ENCODE results near the gene ACTL6B. TPM values are rescaled to one million over a fixed set of nuclear protein-coding genes. Genes with fewer than 3 reads are reported as not detected.

The ACTL6B gene
- polyA plus RNA-seq, 1 donor from 2014 or later = 339 TPM

DNA sequence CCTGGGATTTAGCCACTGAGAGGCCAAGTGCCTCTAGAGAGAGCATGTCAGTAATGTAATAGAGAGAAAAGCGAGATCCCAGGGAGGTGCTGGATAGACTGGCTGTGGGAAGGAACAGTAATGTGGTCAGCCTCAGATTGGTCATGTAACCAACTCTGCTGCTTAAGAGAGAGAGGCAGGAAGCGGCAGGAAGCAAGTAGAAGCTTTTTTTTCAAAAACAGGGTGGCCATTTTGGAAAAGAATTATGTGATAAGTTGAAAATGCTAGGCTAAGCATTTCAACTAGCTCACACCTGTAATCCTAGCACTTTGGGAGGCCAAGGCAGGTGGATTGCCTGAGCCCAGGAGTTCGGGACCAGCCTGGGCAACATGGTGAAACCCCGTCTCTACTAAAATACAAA is 57.8 kb downstream of the ACTL6B start:
- H3K9me3 ChIP-seq (ENCODE audit: low read length) = no peaks in the 10 kb centered on the region

DNA sequence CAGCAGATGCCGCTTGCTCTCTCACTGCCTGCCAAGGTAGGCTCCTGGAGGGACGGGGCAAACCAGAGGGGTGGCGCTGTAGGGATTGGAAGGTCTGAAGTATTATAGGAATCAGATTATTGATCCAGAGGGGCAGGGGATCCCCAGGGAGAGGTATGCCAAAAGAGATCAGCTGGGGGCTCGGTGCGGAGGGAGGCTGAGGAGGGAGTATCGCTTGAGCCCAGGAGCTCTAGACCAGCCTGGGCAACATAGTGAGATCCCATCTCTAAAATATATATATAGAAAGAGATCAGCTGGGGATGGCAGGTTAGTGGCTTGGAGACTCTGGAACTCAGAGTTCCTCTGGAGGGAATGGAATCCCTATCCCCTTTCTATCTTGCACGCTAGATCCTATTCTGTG is 61.1 kb downstream of the ACTL6B start:
- H3K36me3 ChIP-seq (ENCODE audit: insufficient read depth, low read length) = no peaks in the 10 kb centered on the region
- H3K79me2 ChIP-seq (replicated peaks; ENCODE audit: insufficient read depth, low read length) = no peaks in the 10 kb centered on the region
- no peaks in the 10 kb centered on the region for H3K9me3 ChIP-seq (ENCODE audit: low read length)
- no peak overlapping the region for H3K4me3 ChIP-seq (ENCODE audit: low read length)
- no peaks in the 10 kb centered on the region for H3K27me3 ChIP-seq (ENCODE audit: insufficient read depth, low read depth, low read length)
- no peak overlapping the region for H3K27ac ChIP-seq (ENCODE audit: low read length)
- no peak overlapping the region for H3K9ac ChIP-seq (ENCODE audit: low read length)
- TF ChIP-seq, protein P1, sequence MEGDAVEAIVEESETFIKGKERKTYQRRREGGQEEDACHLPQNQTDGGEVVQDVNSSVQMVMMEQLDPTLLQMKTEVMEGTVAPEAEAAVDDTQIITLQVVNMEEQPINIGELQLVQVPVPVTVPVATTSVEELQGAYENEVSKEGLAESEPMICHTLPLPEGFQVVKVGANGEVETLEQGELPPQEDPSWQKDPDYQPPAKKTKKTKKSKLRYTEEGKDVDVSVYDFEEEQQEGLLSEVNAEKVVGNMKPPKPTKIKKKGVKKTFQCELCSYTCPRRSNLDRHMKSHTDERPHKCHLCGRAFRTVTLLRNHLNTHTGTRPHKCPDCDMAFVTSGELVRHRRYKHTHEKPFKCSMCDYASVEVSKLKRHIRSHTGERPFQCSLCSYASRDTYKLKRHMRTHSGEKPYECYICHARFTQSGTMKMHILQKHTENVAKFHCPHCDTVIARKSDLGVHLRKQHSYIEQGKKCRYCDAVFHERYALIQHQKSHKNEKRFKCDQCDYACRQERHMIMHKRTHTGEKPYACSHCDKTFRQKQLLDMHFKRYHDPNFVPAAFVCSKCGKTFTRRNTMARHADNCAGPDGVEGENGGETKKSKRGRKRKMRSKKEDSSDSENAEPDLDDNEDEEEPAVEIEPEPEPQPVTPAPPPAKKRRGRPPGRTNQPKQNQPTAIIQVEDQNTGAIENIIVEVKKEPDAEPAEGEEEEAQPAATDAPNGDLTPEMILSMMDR (IDR thresholded peaks at IDR 0.05; ENCODE audit: poor library complexity, severe bottlenecking) = no peak
- no peak for TF ChIP-seq EZH2 (IDR thresholded peaks at IDR 0.05; ENCODE audit: borderline replicate concordance, insufficient read depth, low read length, poor library complexity, severe bottlenecking)
- no peak for TF ChIP-seq RAD21 (conservative IDR thresholded peaks at IDR 0.05)
- TF ChIP-seq, protein P2, sequence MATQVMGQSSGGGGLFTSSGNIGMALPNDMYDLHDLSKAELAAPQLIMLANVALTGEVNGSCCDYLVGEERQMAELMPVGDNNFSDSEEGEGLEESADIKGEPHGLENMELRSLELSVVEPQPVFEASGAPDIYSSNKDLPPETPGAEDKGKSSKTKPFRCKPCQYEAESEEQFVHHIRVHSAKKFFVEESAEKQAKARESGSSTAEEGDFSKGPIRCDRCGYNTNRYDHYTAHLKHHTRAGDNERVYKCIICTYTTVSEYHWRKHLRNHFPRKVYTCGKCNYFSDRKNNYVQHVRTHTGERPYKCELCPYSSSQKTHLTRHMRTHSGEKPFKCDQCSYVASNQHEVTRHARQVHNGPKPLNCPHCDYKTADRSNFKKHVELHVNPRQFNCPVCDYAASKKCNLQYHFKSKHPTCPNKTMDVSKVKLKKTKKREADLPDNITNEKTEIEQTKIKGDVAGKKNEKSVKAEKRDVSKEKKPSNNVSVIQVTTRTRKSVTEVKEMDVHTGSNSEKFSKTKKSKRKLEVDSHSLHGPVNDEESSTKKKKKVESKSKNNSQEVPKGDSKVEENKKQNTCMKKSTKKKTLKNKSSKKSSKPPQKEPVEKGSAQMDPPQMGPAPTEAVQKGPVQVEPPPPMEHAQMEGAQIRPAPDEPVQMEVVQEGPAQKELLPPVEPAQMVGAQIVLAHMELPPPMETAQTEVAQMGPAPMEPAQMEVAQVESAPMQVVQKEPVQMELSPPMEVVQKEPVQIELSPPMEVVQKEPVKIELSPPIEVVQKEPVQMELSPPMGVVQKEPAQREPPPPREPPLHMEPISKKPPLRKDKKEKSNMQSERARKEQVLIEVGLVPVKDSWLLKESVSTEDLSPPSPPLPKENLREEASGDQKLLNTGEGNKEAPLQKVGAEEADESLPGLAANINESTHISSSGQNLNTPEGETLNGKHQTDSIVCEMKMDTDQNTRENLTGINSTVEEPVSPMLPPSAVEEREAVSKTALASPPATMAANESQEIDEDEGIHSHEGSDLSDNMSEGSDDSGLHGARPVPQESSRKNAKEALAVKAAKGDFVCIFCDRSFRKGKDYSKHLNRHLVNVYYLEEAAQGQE (IDR thresholded peaks at IDR 0.05; ENCODE audit: borderline replicate concordance) = no peak
- no peak for TF ChIP-seq MXI1 (conservative IDR thresholded peaks at IDR 0.05; ENCODE audit: poor library complexity, severe bottlenecking)
- no peak for TF ChIP-seq POLR2AphosphoS5 (IDR thresholded peaks at IDR 0.05)
- TF ChIP-seq TAF1 (IDR thresholded peaks at IDR 0.05; ENCODE audit: low read depth) = no peak
- no peak for TF ChIP-seq EP300 (conservative IDR thresholded peaks at IDR 0.05; ENCODE audit: poor library complexity, severe bottlenecking)
- TF ChIP-seq SMC3 (conservative IDR thresholded peaks at IDR 0.05; ENCODE audit: poor library complexity) = no peak
- no peaks in the 10 kb centered on the region for H4K20me1 ChIP-seq (ENCODE audit: insufficient read depth)
- H3F3A ChIP-seq (ENCODE audit: insufficient read depth, low read length, poor library complexity, severe bottlenecking) = no peaks in the 10 kb centered on the region
- no peaks in the 10 kb centered on the region for H3K9me2 ChIP-seq (ENCODE audit: insufficient read depth, low read length)
- no peak overlapping the region for H2AFZ ChIP-seq (ENCODE audit: low read depth, low read length)
- no peak overlapping the region for H3K4me2 ChIP-seq (ENCODE audit: low read length)

More for the DNA sequence above, 57.8 kb downstream of the ACTL6B start:
- Histone ChIP-seq H3K9me2 (ENCODE audit: insufficient read depth, low read length) (no peaks in the 10 kb centered on the region), H3K36me3 (ENCODE audit: insufficient read depth, low read length) (no peaks in the 10 kb centered on the region), H3F3A (ENCODE audit: insufficient read depth, low read length, poor library complexity, severe bottlenecking) (no peaks in the 10 kb centered on the region), H3K27ac (ENCODE audit: low read length) (no peak overlapping the region), H3K4me3 (ENCODE audit: low read length) (no peak overlapping the region), H3K79me2 (replicated peaks; ENCODE audit: insufficient read depth, low read length) (no peaks in the 10 kb centered on the region), H3K4me2 (ENCODE audit: low read length) (no peak overlapping the region), H3K27me3 (ENCODE audit: insufficient read depth, low read depth, low read length) (peaks cover 4% of the 10 kb centered on the region), H4K20me1 (ENCODE audit: insufficient read depth) (no peaks in the 10 kb centered on the region), H2AFZ (ENCODE audit: low read depth, low read length) (no peak overlapping the region), H3K9ac (ENCODE audit: low read length) (no peak overlapping the region)
- TF ChIP-seq EZH2 (IDR thresholded peaks at IDR 0.05; ENCODE audit: borderline replicate concordance, insufficient read depth, low read length, poor library complexity, severe bottlenecking) (no peak), MXI1 (conservative IDR thresholded peaks at IDR 0.05; ENCODE audit: poor library complexity, severe bottlenecking) (no peak), POLR2AphosphoS5 (IDR thresholded peaks at IDR 0.05) (no peak), SMC3 (conservative IDR thresholded peaks at IDR 0.05; ENCODE audit: poor library complexity) (no peak), RAD21 (conservative IDR thresholded peaks at IDR 0.05) (no peak), EP300 (conservative IDR thresholded peaks at IDR 0.05; ENCODE audit: poor library complexity, severe bottlenecking) (no peak), TAF1 (IDR thresholded peaks at IDR 0.05; ENCODE audit: low read depth) (no peak)
- TF ChIP-seq, protein P2 (IDR thresholded peaks at IDR 0.05; ENCODE audit: borderline replicate concordance) = no peak
- TF ChIP-seq, protein P1 (IDR thresholded peaks at IDR 0.05; ENCODE audit: poor library complexity, severe bottlenecking) = no peak

All from neural cell (in vitro differentiated cells).